ENCODE measurements around the gene XPNPEP1. TPM values are rescaled to one million over a fixed set of nuclear protein-coding genes. Genes with fewer than 3 reads are reported as not detected.

XPNPEP1 gene
- total and polyA plus RNA-seq, 2 of the 4 experiments (the other 2 are of a cell fraction) = 164 to 311 TPM

GRCh38 chr10:109837384-109837783, 85.9 kb downstream of the XPNPEP1 start:
- in situ Hi-C loops (cut with MboI; ENCODE audit: low sequenced_read_pairs) (no loop called here), intact Hi-C loops (cut with micrococcal nuclease) (no loop called here), dilution Hi-C loops (cut with HindIII; ENCODE audit: low sequenced_read_pairs, unreplicated experiment) (no loop called here)
- H3K4ac ChIP-seq (ENCODE audit: low read depth, low read length) = no peak overlapping the region
- no peak overlapping the region for H4K8ac ChIP-seq (ENCODE audit: low read depth in 2 of 2, low read length in 2 of 2)
- no peak overlapping the region for H3K23ac ChIP-seq (ENCODE audit: low read depth, low read length)
- 0 out of 2 replicates have a peak, but pooled peaks cover 1% of the 10 kb centered on the region for H3K27me3 ChIP-seq (ENCODE audit: control insufficient read depth, insufficient read depth, low read length)
- no peak overlapping the region for H2AK5ac ChIP-seq (ENCODE audit: low read depth, low read length)
- no peak for TF ChIP-seq FOS (IDR thresholded peaks at IDR 0.05; ENCODE audit: low read depth, low read length)
- TF ChIP-seq MAZ (IDR thresholded peaks at IDR 0.05; ENCODE audit: borderline replicate concordance, low read depth, low read length) = no peak
- TF ChIP-seq BHLHE40 (IDR thresholded peaks at IDR 0.05; ENCODE audit: low read depth, low read length) = no peak
- no peak for TF ChIP-seq RFX5 (IDR thresholded peaks at IDR 0.05; ENCODE audit: low read depth, low read length)
- no peak for TF ChIP-seq SMC3 (IDR thresholded peaks at IDR 0.05; ENCODE audit: low read depth, low read length)
- no peak for TF ChIP-seq ELK1 (IDR thresholded peaks at IDR 0.05; ENCODE audit: borderline replicate concordance, low read depth, low read length)
- no peak for TF ChIP-seq RAD21 (IDR thresholded peaks at IDR 0.05; ENCODE audit: low read length)
- TF ChIP-seq NFE2L2 (IDR thresholded peaks at IDR 0.05; ENCODE audit: low read depth, low read length) = no peak
- no peaks in the 10 kb centered on the region for H3K79me1 ChIP-seq (ENCODE audit: low read depth in 1 of 2, low read length in 2 of 2)
- H4K20me1 ChIP-seq (ENCODE audit: insufficient read depth, low read length) = no peaks in the 10 kb centered on the region
- no peak overlapping the region for H3K14ac ChIP-seq (replicated peaks; ENCODE audit: low read depth, low read length)
- H4K5ac ChIP-seq (ENCODE audit: low read depth, low read length) = no peak overlapping the region
- no peak overlapping the region for H2AFZ ChIP-seq (replicated peaks; ENCODE audit: low read length, poor library complexity)
- CTCF ChIA-PET = no interaction called here
- H3K18ac ChIP-seq (ENCODE audit: low read depth, low read length) = no peak overlapping the region
- no peak overlapping the region for H2BK15ac ChIP-seq (ENCODE audit: low read depth, low read length)
- no peak overlapping the region for H3K4me3 ChIP-seq (ENCODE audit: insufficient read depth, low read depth, low read length)
- no CpG with 5 or more reads among the region's 4 CpGs for WGBS, 2 experiments (ENCODE audit: extremely low coverage in 2 of 2, insufficient read length in 1 of 2)
- no peaks in the 10 kb centered on the region for H3K9me1 ChIP-seq (ENCODE audit: insufficient read depth, low read length)
- H2BK5ac ChIP-seq (ENCODE audit: low read depth, low read length, poor library complexity, severe bottlenecking) = no peak overlapping the region
- H2AK9ac ChIP-seq (replicated peaks; ENCODE audit: low read depth, low read length, poor library complexity) = no peak overlapping the region
- no peak overlapping the region for H3K9ac ChIP-seq (ENCODE audit: low read depth, low read length)
- no peak overlapping the region for H3K4me2 ChIP-seq (ENCODE audit: low read depth, low read length)
- no peaks in the 10 kb centered on the region for H3K4me1 ChIP-seq (ENCODE audit: control insufficient read depth, insufficient read depth, low read length)
- no peak overlapping the region for H2BK120ac ChIP-seq (ENCODE audit: low read depth, low read length)
- no peak overlapping the region for H3K56ac ChIP-seq (ENCODE audit: extremely low read depth, insufficient read depth, low read length)
- no peak overlapping the region for H4K91ac ChIP-seq (ENCODE audit: insufficient read depth, low read depth, low read length)
- BruUV-seq (replicated peaks) = no TSS peak
- POLR2A ChIA-PET (ENCODE audit: unreplicated experiment) = no interaction called here
- H3K9me3 ChIP-seq (ENCODE audit: control insufficient read depth, insufficient read depth, low read length) = no peaks in the 10 kb centered on the region
- DNase-seq (no peak), ATAC-seq (ENCODE audit: low read depth) (no peak)
- H2BK20ac ChIP-seq (ENCODE audit: low read depth, low read length) = no peak overlapping the region
- H3K27ac ChIP-seq (ENCODE audit: insufficient read depth, low read length) = no peak overlapping the region
- no peaks in the 10 kb centered on the region for H3K36me3 ChIP-seq (ENCODE audit: control insufficient read depth, insufficient read depth, low read length)

Data from IMR-90 (cell line).